Activated B cell treated with CpG ODN at 0.5 μM for 24 hours (primary cell): Measurements from ENCODE around the gene PDLIM5. TPM values are rescaled to one million over a fixed set of nuclear protein-coding genes. Genes with fewer than 3 reads are reported as not detected.

ENCODE experiments used
- ATAC-seq: fragments of 200-7000 bp; cut with Tn5 transposase; one replicate; pipeline ENCODE4 v1.10.0; 2021; ENCODE audit warnings: low read depth, mild to moderate bottlenecking, moderate library complexity
- CTCF ChIA-PET: fragments of 350-600 bp; sonication (Branson Sonifier 250); formaldehyde crosslinking; loops from one replicate; lab custom pipeline; 2021; ENCODE audit warnings: antibody characterized with exemption; lab: Charles Lee
- POLR2A ChIA-PET: fragments of 350-600 bp; sonication (Branson Sonifier 250); formaldehyde crosslinking; loops from one replicate; lab custom pipeline; 2021; ENCODE audit warnings: antibody characterized with exemption; lab: Charles Lee
- DNase-seq: peaks from one replicate; pipeline ENCODE4 v3.0.0; 2022
- H3K27ac Mint-ChIP-seq: one replicate; pipeline ENCODE4 v1.8.0; 2020; ENCODE audit warnings: mixed read lengths
- H3K27me3 Mint-ChIP-seq: one replicate; pipeline ENCODE4 v1.8.0; 2021; ENCODE audit warnings: mixed read lengths
- H3K36me3 Mint-ChIP-seq: one replicate; pipeline ENCODE4 v1.8.0; 2021; ENCODE audit warnings: low read depth, mixed read lengths
- H3K4me1 Mint-ChIP-seq: one replicate; pipeline ENCODE4 v1.8.0; 2021; ENCODE audit warnings: mixed read lengths
- H3K4me3 Mint-ChIP-seq: one replicate; pipeline ENCODE4 v1.8.0; 2020; ENCODE audit warnings: mild to moderate bottlenecking, mixed read lengths
- H3K9me3 Mint-ChIP-seq: one replicate; pipeline ENCODE4 v1.8.0; 2020; ENCODE audit warnings: mixed read lengths
- intact Hi-C: fragments of 100-400 bp; cut with micrococcal nuclease; formaldehyde crosslinking; loops from one replicate; pipeline ENCODE4 v1.15.1; 2024
- total RNA-seq: library from RNA; stranded (reverse); gene quantifications from 2 replicates; pipeline ENCODE4 v1.2.3, GENCODE V29; 2022
- TF ChIP-seq, protein P1 (sequence below): fragments of 200-600 bp; IDR thresholded peaks from one replicate; pipeline ENCODE4 v1.8.0; 2022; ENCODE audit warnings: antibody characterized with exemption, mild to moderate bottlenecking

Gene PDLIM5
- total RNA-seq, 1 donor from 2014 or later, result 36.5 TPM

DNA sequence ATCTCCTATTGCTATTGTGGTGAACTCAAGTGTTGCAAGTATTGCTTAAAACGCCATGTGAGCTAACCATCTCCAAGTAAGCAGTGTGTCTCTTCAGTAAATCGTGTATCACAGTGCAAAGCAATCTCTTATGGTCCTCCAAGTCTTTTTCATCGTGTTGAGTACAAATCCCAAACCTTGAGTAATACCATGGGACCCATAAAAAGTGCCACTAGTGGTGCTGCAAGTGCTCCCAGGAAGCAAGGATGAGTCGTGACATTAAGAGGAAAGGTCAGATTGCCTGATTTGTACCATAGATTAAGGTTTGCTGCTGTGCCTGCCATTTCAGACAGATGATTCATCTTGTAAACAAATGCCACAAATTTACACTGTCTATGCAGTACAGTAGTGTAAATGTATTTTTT, 239.1 kb downstream of the PDLIM5 start:
- intact Hi-C loops, result no loop called here
- Mint-ChIP-seq H3K9me3 (no peaks in the 10 kb centered on the region), H3K4me1 (no peaks in the 10 kb centered on the region), H3K36me3 (no peaks in the 10 kb centered on the region), H3K4me3 (no peak overlapping the region), H3K27ac (no peak overlapping the region), H3K27me3 (no peaks in the 10 kb centered on the region)
- ATAC-seq, result no peak
- ChIA-PET CTCF (no interaction called here), POLR2A (no interaction called here)
- DNase-seq, result no peak
- TF ChIP-seq, protein P1, sequence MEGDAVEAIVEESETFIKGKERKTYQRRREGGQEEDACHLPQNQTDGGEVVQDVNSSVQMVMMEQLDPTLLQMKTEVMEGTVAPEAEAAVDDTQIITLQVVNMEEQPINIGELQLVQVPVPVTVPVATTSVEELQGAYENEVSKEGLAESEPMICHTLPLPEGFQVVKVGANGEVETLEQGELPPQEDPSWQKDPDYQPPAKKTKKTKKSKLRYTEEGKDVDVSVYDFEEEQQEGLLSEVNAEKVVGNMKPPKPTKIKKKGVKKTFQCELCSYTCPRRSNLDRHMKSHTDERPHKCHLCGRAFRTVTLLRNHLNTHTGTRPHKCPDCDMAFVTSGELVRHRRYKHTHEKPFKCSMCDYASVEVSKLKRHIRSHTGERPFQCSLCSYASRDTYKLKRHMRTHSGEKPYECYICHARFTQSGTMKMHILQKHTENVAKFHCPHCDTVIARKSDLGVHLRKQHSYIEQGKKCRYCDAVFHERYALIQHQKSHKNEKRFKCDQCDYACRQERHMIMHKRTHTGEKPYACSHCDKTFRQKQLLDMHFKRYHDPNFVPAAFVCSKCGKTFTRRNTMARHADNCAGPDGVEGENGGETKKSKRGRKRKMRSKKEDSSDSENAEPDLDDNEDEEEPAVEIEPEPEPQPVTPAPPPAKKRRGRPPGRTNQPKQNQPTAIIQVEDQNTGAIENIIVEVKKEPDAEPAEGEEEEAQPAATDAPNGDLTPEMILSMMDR, result no peak

DNA sequence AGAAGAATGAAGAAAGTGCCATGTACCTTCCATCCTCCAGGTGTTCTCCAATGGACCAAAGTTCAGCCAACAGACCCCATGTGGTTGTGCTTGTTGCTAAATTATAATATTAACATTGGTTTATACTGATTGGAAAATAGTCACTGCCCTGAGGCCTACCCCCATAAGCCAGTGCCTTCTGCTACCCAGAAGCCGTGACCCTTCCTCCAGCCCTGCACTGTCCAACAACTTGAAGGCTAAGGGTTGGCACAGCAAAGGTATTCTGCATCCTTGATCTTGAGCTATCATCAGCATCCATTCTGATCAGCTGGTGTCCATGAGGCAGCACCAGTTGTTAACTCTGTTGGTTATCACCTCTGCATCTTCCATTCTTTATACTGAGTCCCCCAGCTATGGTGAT, 239.8 kb downstream of the PDLIM5 start:
- ChIA-PET CTCF (no interaction called here), POLR2A (no interaction called here)
- Mint-ChIP-seq H3K4me1 (no peaks in the 10 kb centered on the region), H3K36me3 (no peaks in the 10 kb centered on the region), H3K27ac (no peak overlapping the region), H3K9me3 (no peaks in the 10 kb centered on the region), H3K27me3 (no peaks in the 10 kb centered on the region), H3K4me3 (no peak overlapping the region)
- intact Hi-C loops, result no loop called here
- DNase-seq, result no peak
- TF ChIP-seq, protein P1, result no peak
- ATAC-seq, result no peak

DNA sequence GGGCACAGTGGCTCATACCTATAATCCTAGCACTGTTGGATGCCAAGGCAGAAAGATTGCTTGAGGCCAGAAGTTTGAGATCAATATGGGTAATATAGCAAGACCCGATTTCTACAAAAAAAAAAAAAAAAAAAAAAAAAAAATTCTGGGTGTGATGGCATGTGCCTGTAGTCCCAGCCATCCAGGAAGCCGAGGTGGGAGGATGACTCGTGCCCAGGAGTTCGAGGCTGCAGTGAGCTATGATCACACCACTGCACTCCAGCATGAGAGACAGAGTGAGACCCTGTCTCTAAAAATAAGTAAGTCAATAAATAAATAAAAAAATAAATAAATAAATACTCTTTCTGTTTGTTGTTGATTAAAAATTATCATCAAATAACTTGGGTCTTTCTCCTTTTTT, 243.6 kb downstream of the PDLIM5 start:
- TF ChIP-seq, protein P1, result no peak
- ChIA-PET POLR2A (no interaction called here), CTCF (no interaction called here)
- H3K4me3 Mint-ChIP-seq, result no peak overlapping the region
- ATAC-seq (no peak), DNase-seq (no peak)
- H3K4me1 Mint-ChIP-seq, result no peaks in the 10 kb centered on the region
- no peaks in the 10 kb centered on the region for H3K36me3 Mint-ChIP-seq
- intact Hi-C loops, result no loop called here
- H3K27me3 Mint-ChIP-seq, result no peaks in the 10 kb centered on the region
- H3K27ac Mint-ChIP-seq, result no peak overlapping the region
- no peaks in the 10 kb centered on the region for H3K9me3 Mint-ChIP-seq

DNA sequence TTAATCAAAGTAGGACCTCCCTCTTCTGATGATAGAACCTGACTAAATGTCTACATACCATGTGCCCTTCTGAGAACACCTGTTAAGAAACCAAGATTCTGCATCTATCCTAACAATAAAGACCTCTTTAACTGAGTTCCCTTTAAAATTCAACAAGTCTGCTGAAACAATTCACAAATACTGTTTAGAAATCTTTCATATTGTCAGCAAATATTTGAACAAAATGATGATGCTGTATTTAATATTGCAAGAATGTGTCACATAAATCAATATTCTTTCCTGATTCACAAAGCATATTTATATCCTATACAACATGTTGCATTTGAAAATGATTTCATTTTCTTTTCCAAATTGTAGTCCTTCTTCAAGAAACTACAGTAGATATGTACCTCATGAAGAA, 246.4 kb downstream of the PDLIM5 start:
- no peaks in the 10 kb centered on the region for H3K36me3 Mint-ChIP-seq
- no peaks in the 10 kb centered on the region for H3K9me3 Mint-ChIP-seq
- TF ChIP-seq, protein P1, result no peak
- no peak overlapping the region for H3K27ac Mint-ChIP-seq
- ATAC-seq (no peak), DNase-seq (no peak)
- no peaks in the 10 kb centered on the region for H3K4me1 Mint-ChIP-seq
- ChIA-PET POLR2A (no interaction called here), CTCF (no interaction called here)
- H3K27me3 Mint-ChIP-seq, result no peaks in the 10 kb centered on the region
- no peak overlapping the region for H3K4me3 Mint-ChIP-seq
- intact Hi-C loops, result no loop called here

DNA sequence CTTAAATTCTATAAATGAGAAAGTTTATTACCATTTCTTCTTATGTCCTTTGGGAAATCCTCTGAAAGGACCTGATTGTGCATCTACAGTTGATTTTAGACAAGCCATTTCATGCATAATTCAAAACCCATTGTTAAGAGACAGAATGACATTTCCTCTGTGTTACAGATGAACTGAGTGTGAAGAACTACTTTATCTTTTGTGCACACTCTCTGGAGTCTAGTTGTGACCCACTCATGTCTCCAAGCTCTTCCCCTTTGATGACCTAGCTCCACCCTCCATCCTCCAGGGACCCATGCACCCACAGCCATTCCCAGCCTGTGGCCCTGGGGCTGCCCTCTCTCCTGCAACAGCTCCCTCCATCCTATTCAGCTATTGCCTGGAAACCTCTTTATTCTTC, 248.6 kb downstream of the PDLIM5 start:
- intact Hi-C loops, result no loop called here

More for the DNA sequence above, 248.6 kb downstream of the PDLIM5 start:
- Mint-ChIP-seq H3K4me1 (no peaks in the 10 kb centered on the region), H3K9me3 (no peaks in the 10 kb centered on the region), H3K36me3 (no peaks in the 10 kb centered on the region), H3K27me3 (peaks cover 1% of the 10 kb centered on the region), H3K27ac (no peak overlapping the region), H3K4me3 (no peak overlapping the region)
- ChIA-PET CTCF (no interaction called here), POLR2A (no interaction called here)
- ATAC-seq (no peak), DNase-seq (no peak)
- TF ChIP-seq, protein P1, result no peak
